Breast epithelium (tissue), 4 donors: ENCODE measurements around the gene VSIR. TPM values are rescaled to one million over a fixed set of nuclear protein-coding genes. Genes with fewer than 3 reads are reported as not detected.

Experiments used
- DNase-seq, 2 donors: peaks; one replicate each; pipeline ENCODE4 v3.0.0-alpha.2; 2019; ENCODE audit warnings: low spot score in 2 of 2
- H3K27ac ChIP-seq, 2 donors: fragments of 200-600 bp; sonication (generic) in 1 of 2; one replicate each; pipeline ENCODE4 v1.5.1; 2016 to 2019; ENCODE audit warnings: mild to moderate bottlenecking in 1 of 2
- H3K27me3 ChIP-seq, 2 donors: fragments of 200-600 bp; sonication (generic) in 1 of 2; one replicate each; pipeline versions ENCODE4 v1.5.1 to v1.6.0; 2017 to 2019; ENCODE audit warnings: control low read depth in 1 of 2, mild to moderate bottlenecking in 1 of 2
- H3K36me3 ChIP-seq: fragments of 200-600 bp; one replicate; pipeline ENCODE4 v1.5.1; 2019
- H3K4me1 ChIP-seq, 2 donors: fragments of 200-600 bp; sonication (generic); one replicate each; pipeline ENCODE4 v1.5.1; 2016 to 2019; ENCODE audit warnings: control low read depth in 1 of 2
- H3K4me3 ChIP-seq, 3 donors: fragments of 200-600 bp; sonication (generic); 1 replicate in 2 of 3; 2 replicates in 1 of 3; pipeline ENCODE4 v1.5.1; 2016 to 2019; ENCODE audit warnings: mild to moderate bottlenecking in 3 of 3, moderate library complexity in 2 of 3
- H3K9me3 ChIP-seq, 2 donors: fragments of 200-600 bp; sonication (generic) in 1 of 2; one replicate each; pipeline ENCODE4 v1.5.1; 2016 to 2019; ENCODE audit warnings: control low read depth in 1 of 2
- CTCF ChIP-seq, 3 donors: fragments of 450-650 bp; IDR thresholded peaks; one replicate each; pipeline ENCODE4 v1.5.1; 2016 to 2017; ENCODE audit warnings: antibody characterized with exemption in 3 of 3, mild to moderate bottlenecking in 3 of 3, moderate library complexity in 3 of 3
- POLR2A ChIP-seq: fragments of 450-650 bp; IDR thresholded peaks from one replicate; pipeline ENCODE4 v1.6.1; 2016; ENCODE audit warnings: antibody characterized with exemption, mild to moderate bottlenecking, moderate library complexity
- POLR2AphosphoS5 ChIP-seq, 3 donors: sonication (generic); formaldehyde crosslinking; IDR thresholded peaks; one replicate each; pipeline ENCODE4 v1.6.1; 2017; ENCODE audit warnings: antibody characterized with exemption in 3 of 3
- intact Hi-C: fragments of 100-400 bp; cut with DNase I; formaldehyde crosslinking; loops from one replicate; pipeline ENCODE4 v1.15.1; 2023; ENCODE audit warnings: low total_unique reads
- total RNA-seq, 3 donors: library from RNA; depleted of rRNA; stranded (reverse); fragments of >200 nt; gene quantifications; one replicate each; pipeline ENCODE4 v1.1.0, GENCODE V29; 2016

The VSIR gene
- total RNA-seq, 3 donors from 2014 or later: 33.4 to 58.7 (median 34.7) TPM

GRCh38 chr10:71777213-71777985 is 4.1 kb upstream of the VSIR start:
- no peaks in the 10 kb centered on the region for H3K27me3 ChIP-seq
- H3K9me3 ChIP-seq: no peaks in the 10 kb centered on the region
- H3K4me1 ChIP-seq: peaks cover 0 to 2% of the 10 kb centered on the region in 2 donors
- H3K36me3 ChIP-seq: no peaks in the 10 kb centered on the region
- H3K4me3 ChIP-seq: no peak overlapping the region
- intact Hi-C loops: no loop called here
- DNase-seq: no peak
- TF ChIP-seq CTCF (IDR thresholded peaks at IDR 0.05) (no peak), POLR2A (no peak), POLR2AphosphoS5 (IDR thresholded peaks at IDR 0.05) (no peak)
- no peak overlapping the region for H3K27ac ChIP-seq

- H3K27me3 ChIP-seq: no peaks in the 10 kb centered on the region
- TF ChIP-seq POLR2AphosphoS5 (IDR thresholded peaks at IDR 0.05) (no peak), POLR2A (no peak), CTCF (IDR thresholded peaks at IDR 0.05) (no peak)
- no peak overlapping the region for H3K27ac ChIP-seq
- peaks cover 0 to 2% of the 10 kb centered on the region in 2 donors for H3K4me1 ChIP-seq
- no peaks in the 10 kb centered on the region for H3K9me3 ChIP-seq
- H3K36me3 ChIP-seq: no peaks in the 10 kb centered on the region
- intact Hi-C loops: no loop called here
- DNase-seq: no peak
- H3K4me3 ChIP-seq: no peak overlapping the region
Measured at GRCh38 chr10:71776481-71776925, 3.2 kb upstream of the VSIR start.

GRCh38 chr10:71774916-71775702 is 1.8 kb upstream of the VSIR start:
- H3K4me3 ChIP-seq: no peak overlapping the region
- H3K27ac ChIP-seq: no peak overlapping the region
- TF ChIP-seq POLR2A (no peak), CTCF (IDR thresholded peaks at IDR 0.05) (no peak), POLR2AphosphoS5 (IDR thresholded peaks at IDR 0.05) (no peak)
- no peaks in the 10 kb centered on the region for H3K36me3 ChIP-seq
- no peaks in the 10 kb centered on the region for H3K9me3 ChIP-seq
- intact Hi-C loops: no loop called here
- H3K27me3 ChIP-seq: no peaks in the 10 kb centered on the region
- H3K4me1 ChIP-seq: peaks cover 0 to 2% of the 10 kb centered on the region in 2 donors
- DNase-seq: no peak

- Histone ChIP-seq H3K36me3 (no peaks in the 10 kb centered on the region), H3K27ac (peak overlapping the region; percentile 82 to 94), H3K4me1 (peaks cover 2 to 3% of the 10 kb centered on the region in 2 donors), H3K4me3 (peak overlapping the region; percentile 59 to 86 (median 81)), H3K9me3 (no peaks in the 10 kb centered on the region), H3K27me3 (no peaks in the 10 kb centered on the region)
- TF ChIP-seq POLR2AphosphoS5 (IDR thresholded peaks at IDR 0.05) (no peak), CTCF (IDR thresholded peaks at IDR 0.05) (no peak), POLR2A (no peak)
- intact Hi-C loops: no loop called here
- no peak for DNase-seq
Measured at GRCh38 chr10:71772832-71773220, 494 bp downstream of the VSIR start.
